Kidney (tissue), 14 donors: Measurements from ENCODE around the gene CD33. TPM values are rescaled to one million over a fixed set of nuclear protein-coding genes. Genes with fewer than 3 reads are reported as not detected.

ENCODE experiments used
- DNase-seq, 5 donors: peaks; one replicate each; pipeline ENCODE4 v3.0.0-alpha.2; 2013 to 2020
- FAIRE-seq: peaks from 2 replicates; lab custom pipeline; 2012; peaks lifted over from hg19 to GRCh38; lab: Jason Lieb, UNC
- H3K27ac ChIP-seq, 2 donors: one replicate each; pipeline ENCODE4 v1.7.0; 2013; ENCODE audit warnings: low read depth in 2 of 2, low read length in 2 of 2, inconsistent platforms in 1 of 2
- H3K27me3 ChIP-seq: one replicate; pipeline ENCODE4 v1.7.1; 2013; ENCODE audit warnings: low read length, inconsistent platforms; ENCODE audit not compliant: control insufficient read depth, insufficient read depth
- H3K36me3 ChIP-seq, 3 donors: one replicate each; pipeline versions ENCODE4 v1.7.0 to v1.7.1; 2013; ENCODE audit warnings: low read length in 3 of 3, control low read depth in 1 of 3, inconsistent platforms in 1 of 3; ENCODE audit not compliant: insufficient read depth in 3 of 3, control insufficient read depth in 2 of 3
- H3K4me1 ChIP-seq, 3 donors: one replicate each; pipeline versions ENCODE4 v1.7.0 to v1.7.1; 2013; ENCODE audit warnings: low read length in 3 of 3, inconsistent platforms in 1 of 3, low read depth in 1 of 3; ENCODE audit not compliant: control insufficient read depth in 2 of 3, insufficient read depth in 2 of 3
- H3K4me3 ChIP-seq, 3 donors: one replicate each; pipeline versions ENCODE4 v1.7.0 to v1.8.1; 2013; ENCODE audit warnings: low read length in 3 of 3, control low read depth in 1 of 3, inconsistent platforms in 1 of 3
- H3K9ac ChIP-seq, 3 donors: one replicate each; pipeline versions ENCODE4 v1.7.0 to v1.7.1; 2013; ENCODE audit warnings: low read length in 3 of 3, control low read depth in 1 of 3, inconsistent platforms in 1 of 3
- H3K9me3 ChIP-seq, 3 donors: one replicate each; pipeline versions ENCODE4 v1.7.0 to v1.7.1; 2013; ENCODE audit warnings: low read length in 3 of 3, control low read depth in 1 of 3, inconsistent platforms in 1 of 3; ENCODE audit not compliant: control insufficient read depth in 2 of 3, insufficient read depth in 1 of 3
- CTCF ChIP-seq: IDR thresholded peaks from 3 replicates; pipeline ENCODE4 v1.5.1; 2012; ENCODE audit warnings: mild to moderate bottlenecking, moderate library complexity, borderline replicate concordance; ENCODE audit not compliant: insufficient read depth; ENCODE audit errors: extremely low read depth
- intact Hi-C: fragments of 100-400 bp; cut with DNase I; formaldehyde crosslinking; loops from one replicate; pipeline ENCODE4 v1.11.1; 2022
- polyA plus RNA-seq: library from polyadenylated mRNA; stranded (reverse); fragments of 350-450 nt; fragmentation: Illumina TruSeq; extraction: RNeasy Lipid Tissue Mini Kit (QIAGEN cat#74804); gene quantifications from one replicate; pipeline ENCODE4 v1.2.3, GENCODE V29; 2014; ENCODE audit warnings: low read depth, low replicate concordance; ENCODE audit not compliant: insufficient read depth
- total RNA-seq: library from RNA; stranded (reverse); fragmentation: NEBNext Ultra II Directional; extraction: Animal tissue kit (Norgen Biotek cat#: 25700); gene quantifications from one replicate; pipeline ENCODE4 v1.2.1, GENCODE V29; 2021
- donor health status: control.
- donor health status: control.
- donor health status: control.
- donor health status: control.
- donor health status: control.
- donor health status: DM: yes; HTN: yes; CAD: no.
- donor health status: Normal renal cell carcinoma (clear cell type).

The CD33 gene
- total and polyA plus RNA-seq, 2 donors from 2014 or later, result 2.6 to 14.0 TPM

GRCh38 chr19:51186323-51186722, 38.6 kb upstream of the CD33 start:
- H3K9me3 ChIP-seq, result no peaks in the 10 kb centered on the region
- no peak for TF ChIP-seq CTCF
- no peak overlapping the region for H3K9ac ChIP-seq
- FAIRE-seq (no peak), DNase-seq (no peak)
- H3K4me3 ChIP-seq, result no peak overlapping the region
- no peaks in the 10 kb centered on the region for H3K36me3 ChIP-seq
- intact Hi-C loops, result no loop called here
- H3K27me3 ChIP-seq, result no peaks in the 10 kb centered on the region
- no peak overlapping the region for H3K27ac ChIP-seq
- H3K4me1 ChIP-seq, result no peaks in the 10 kb centered on the region

GRCh38 chr19:51187395-51188226, 37.3 kb upstream of the CD33 start:
- DNase-seq (no peak), FAIRE-seq (no peak)
- Histone ChIP-seq H3K4me1 (no peaks in the 10 kb centered on the region), H3K27ac (no peak overlapping the region), H3K9me3 (no peaks in the 10 kb centered on the region), H3K9ac (no peak overlapping the region), H3K27me3 (no peaks in the 10 kb centered on the region), H3K36me3 (no peaks in the 10 kb centered on the region), H3K4me3 (no peak overlapping the region)
- no peak for TF ChIP-seq CTCF
- intact Hi-C loops, result no loop called here

- DNase-seq, result no peak
- Histone ChIP-seq H3K27ac (no peak overlapping the region), H3K9ac (no peak overlapping the region), H3K4me1 (no peaks in the 10 kb centered on the region), H3K4me3 (no peak overlapping the region), H3K36me3 (no peaks in the 10 kb centered on the region), H3K27me3 (no peaks in the 10 kb centered on the region), H3K9me3 (no peaks in the 10 kb centered on the region)
- TF ChIP-seq CTCF, result no peak
- FAIRE-seq, result no peak
- intact Hi-C loops, result no loop called here
Measured at GRCh38 chr19:51188227-51188559, 36.7 kb upstream of the CD33 start.
